ENCODE results near the gene SLC39A11. TPM values are rescaled to one million over a fixed set of nuclear protein-coding genes. Genes with fewer than 3 reads are reported as not detected.

Gene SLC39A11
- total RNA-seq, 2 experiments from 2014 or later, result 25.6 to 51.5 TPM

GRCh38 chr17:72928454-72929136 is 163.9 kb downstream of the SLC39A11 start:
- no peak overlapping the region for H3K4me3 ChIP-seq (ENCODE audit: low read depth, low read length, poor library complexity, severe bottlenecking)
- intact Hi-C loops (cut with micrococcal nuclease; ENCODE audit: unreplicated experiment), result no loop called here
- TF ChIP-seq CTCF (conservative IDR thresholded peaks at IDR 0.05; ENCODE audit: low read length) (no peak), EZH2phosphoT487 (IDR thresholded peaks at IDR 0.05; ENCODE audit: borderline replicate concordance, low read depth, low read length) (no peak)
- H3K4me2 ChIP-seq (ENCODE audit: low read length), result no peak overlapping the region
- H3K9me2 ChIP-seq (ENCODE audit: insufficient read depth, low read length), result no peaks in the 10 kb centered on the region
- no peaks in the 10 kb centered on the region for H3K36me3 ChIP-seq (ENCODE audit: insufficient read depth, low read length)
- no peaks in the 10 kb centered on the region for H3K79me2 ChIP-seq (ENCODE audit: insufficient read depth, low read depth, low read length)
- no peak overlapping the region for H2AFZ ChIP-seq (ENCODE audit: low read length)
- BruUV-seq (replicated peaks), result no TSS peak
- no peak overlapping the region for H3K27ac ChIP-seq (ENCODE audit: low read depth, low read length, poor library complexity, severe bottlenecking)
- H3K4me1 ChIP-seq (ENCODE audit: insufficient read depth, low read length, poor library complexity, severe bottlenecking), result no peaks in the 10 kb centered on the region
- no peak for DNase-seq (ENCODE audit: low spot score)
- no peaks in the 10 kb centered on the region for H4K20me1 ChIP-seq (ENCODE audit: insufficient read depth, low read length)
- CTCF ChIA-PET (ENCODE audit: unreplicated experiment), result no interaction called here
- H3K9me3 ChIP-seq (ENCODE audit: low read length), result no peaks in the 10 kb centered on the region
- POLR2A ChIA-PET, result no interaction called here

GRCh38 chr17:72927760-72928159 is 164.7 kb downstream of the SLC39A11 start:
- TF ChIP-seq CTCF (conservative IDR thresholded peaks at IDR 0.05; ENCODE audit: low read length), result no peak
- TF ChIP-seq EZH2phosphoT487 (IDR thresholded peaks at IDR 0.05; ENCODE audit: borderline replicate concordance, low read depth, low read length), result no peak
- BruUV-seq (replicated peaks), result no TSS peak
- no peak overlapping the region for H3K4me3 ChIP-seq (ENCODE audit: low read depth, low read length, poor library complexity, severe bottlenecking)
- ChIA-PET POLR2A (no interaction called here), CTCF (ENCODE audit: unreplicated experiment) (no interaction called here)
- no peaks in the 10 kb centered on the region for H3K9me3 ChIP-seq (ENCODE audit: low read length)
- no peaks in the 10 kb centered on the region for H3K36me3 ChIP-seq (ENCODE audit: insufficient read depth, low read length)
- no peak overlapping the region for H2AFZ ChIP-seq (ENCODE audit: low read length)
- no peaks in the 10 kb centered on the region for H3K4me1 ChIP-seq (ENCODE audit: insufficient read depth, low read length, poor library complexity, severe bottlenecking)
- H3K4me2 ChIP-seq (ENCODE audit: low read length), result no peak overlapping the region
- intact Hi-C loops (cut with micrococcal nuclease; ENCODE audit: unreplicated experiment), result no loop called here
- no peaks in the 10 kb centered on the region for H3K9me2 ChIP-seq (ENCODE audit: insufficient read depth, low read length)
- H3K79me2 ChIP-seq (ENCODE audit: insufficient read depth, low read depth, low read length), result no peaks in the 10 kb centered on the region
- H4K20me1 ChIP-seq (ENCODE audit: insufficient read depth, low read length), result no peaks in the 10 kb centered on the region
- H3K27ac ChIP-seq (ENCODE audit: low read depth, low read length, poor library complexity, severe bottlenecking), result no peak overlapping the region
- DNase-seq (ENCODE audit: low spot score), result no peak

- TF ChIP-seq EZH2phosphoT487 (IDR thresholded peaks at IDR 0.05; ENCODE audit: borderline replicate concordance, low read depth, low read length) (no peak), CTCF (conservative IDR thresholded peaks at IDR 0.05; ENCODE audit: low read length) (no peak)
- H4K20me1 ChIP-seq (ENCODE audit: insufficient read depth, low read length), result no peaks in the 10 kb centered on the region
- no peaks in the 10 kb centered on the region for H3K79me2 ChIP-seq (ENCODE audit: insufficient read depth, low read depth, low read length)
- no peak overlapping the region for H3K4me3 ChIP-seq (ENCODE audit: low read depth, low read length, poor library complexity, severe bottlenecking)
- no peaks in the 10 kb centered on the region for H3K4me1 ChIP-seq (ENCODE audit: insufficient read depth, low read length, poor library complexity, severe bottlenecking)
- no peak overlapping the region for H2AFZ ChIP-seq (ENCODE audit: low read length)
- no TSS peak for BruUV-seq (replicated peaks)
- POLR2A ChIA-PET, result no interaction called here
- no peak overlapping the region for H3K4me2 ChIP-seq (ENCODE audit: low read length)
- CTCF ChIA-PET (ENCODE audit: unreplicated experiment), result no interaction called here
- H3K36me3 ChIP-seq (ENCODE audit: insufficient read depth, low read length), result no peaks in the 10 kb centered on the region
- intact Hi-C loops (cut with micrococcal nuclease; ENCODE audit: unreplicated experiment), result no loop called here
- H3K9me3 ChIP-seq (ENCODE audit: low read length), result no peaks in the 10 kb centered on the region
- no peaks in the 10 kb centered on the region for H3K9me2 ChIP-seq (ENCODE audit: insufficient read depth, low read length)
- no peak overlapping the region for H3K27ac ChIP-seq (ENCODE audit: low read depth, low read length, poor library complexity, severe bottlenecking)
- no peak for DNase-seq (ENCODE audit: low spot score)
Measured at GRCh38 chr17:72927146-72927545, 165.3 kb downstream of the SLC39A11 start.

All from OCI-LY7 (cell line).